AG08396 (cell line): ENCODE measurements around the gene MAPKBP1.

Source experiments
- DNase-seq: peaks from one replicate; pipeline ENCODE4 v3.0.0; 2012; ENCODE audit warnings: low spot score, mixed read lengths

MAPKBP1 gene

GRCh38 chr15:41788262-41788661 is 14.0 kb downstream of the MAPKBP1 start:
- no peak for DNase-seq

- DNase-seq = no peak
Measured at GRCh38 chr15:41789236-41789635, 15.0 kb downstream of the MAPKBP1 start.

- DNase-seq = no peak
Measured at GRCh38 chr15:41789662-41790061, 15.4 kb downstream of the MAPKBP1 start.

- no peak for DNase-seq
Measured at GRCh38 chr15:41790169-41790568, 15.9 kb downstream of the MAPKBP1 start.

- DNase-seq = peak; percentile 34
Measured at GRCh38 chr15:41790756-41791546, 16.7 kb downstream of the MAPKBP1 start.

- no peak for DNase-seq
Measured at GRCh38 chr15:41791547-41791937, 17.3 kb downstream of the MAPKBP1 start.

GRCh38 chr15:41792000-41792637 is 17.8 kb downstream of the MAPKBP1 start:
- no peak for DNase-seq

- no peak for DNase-seq
Measured at GRCh38 chr15:41794081-41794480, 19.8 kb downstream of the MAPKBP1 start.

- DNase-seq = peak; percentile 48
Measured at GRCh38 chr15:41795996-41796856, 21.9 kb downstream of the MAPKBP1 start.

GRCh38 chr15:41797201-41797944 is 23.1 kb downstream of the MAPKBP1 start:
- DNase-seq = no peak

GRCh38 chr15:41798607-41799487 is 24.6 kb downstream of the MAPKBP1 start:
- no peak for DNase-seq

- DNase-seq = no peak
Measured at GRCh38 chr15:41799488-41799805, 25.2 kb downstream of the MAPKBP1 start.

GRCh38 chr15:41801185-41801584 is 26.9 kb downstream of the MAPKBP1 start:
- no peak for DNase-seq

- no peak for DNase-seq
Measured at GRCh38 chr15:41801850-41802455, 27.7 kb downstream of the MAPKBP1 start.

GRCh38 chr15:41804361-41804760 is 30.1 kb downstream of the MAPKBP1 start:
- DNase-seq = no peak

GRCh38 chr15:41804916-41805666 is 30.8 kb downstream of the MAPKBP1 start:
- DNase-seq = no peak

- no peak for DNase-seq
Measured at GRCh38 chr15:41805711-41806110, 31.4 kb downstream of the MAPKBP1 start.

- DNase-seq = no peak
Measured at GRCh38 chr15:41806291-41807181, 32.3 kb downstream of the MAPKBP1 start.

- no peak for DNase-seq
Measured at GRCh38 chr15:41809121-41809520, 34.8 kb downstream of the MAPKBP1 start.
